Omental fat pad (tissue), 4 donors: ENCODE measurements around the gene PRRG2. TPM values are rescaled to one million over a fixed set of nuclear protein-coding genes. Genes with fewer than 3 reads are reported as not detected.

Experiments used
- ATAC-seq: fragments of 150-250 bp; one replicate; pipeline ENCODE4 v1.9.1; 2016; ENCODE audit warnings: mild to moderate bottlenecking, moderate library complexity; ENCODE audit not compliant: low FRiP score
- DNase-seq: peaks from one replicate; pipeline ENCODE4 v3.0.0-alpha.2; 2019; ENCODE audit warnings: low spot score
- total RNA-seq, 4 donors: library from RNA; depleted of rRNA; stranded (reverse); fragments of >200 nt; gene quantifications; one replicate each; pipeline ENCODE4 v1.1.0, GENCODE V29; 2016
- TF ChIP-seq, protein P1 (sequence below), 3 donors: fragments of 450-650 bp; IDR thresholded peaks; one replicate each; pipeline ENCODE4 v1.5.1; 2016 to 2017; ENCODE audit warnings: antibody characterized with exemption in 3 of 3, mild to moderate bottlenecking in 3 of 3, moderate library complexity in 2 of 3

The PRRG2 gene
- total RNA-seq, 4 donors from 2014 or later, result 0.79 to 5.2 (median 2.3) TPM; not detected in 1

DNA sequence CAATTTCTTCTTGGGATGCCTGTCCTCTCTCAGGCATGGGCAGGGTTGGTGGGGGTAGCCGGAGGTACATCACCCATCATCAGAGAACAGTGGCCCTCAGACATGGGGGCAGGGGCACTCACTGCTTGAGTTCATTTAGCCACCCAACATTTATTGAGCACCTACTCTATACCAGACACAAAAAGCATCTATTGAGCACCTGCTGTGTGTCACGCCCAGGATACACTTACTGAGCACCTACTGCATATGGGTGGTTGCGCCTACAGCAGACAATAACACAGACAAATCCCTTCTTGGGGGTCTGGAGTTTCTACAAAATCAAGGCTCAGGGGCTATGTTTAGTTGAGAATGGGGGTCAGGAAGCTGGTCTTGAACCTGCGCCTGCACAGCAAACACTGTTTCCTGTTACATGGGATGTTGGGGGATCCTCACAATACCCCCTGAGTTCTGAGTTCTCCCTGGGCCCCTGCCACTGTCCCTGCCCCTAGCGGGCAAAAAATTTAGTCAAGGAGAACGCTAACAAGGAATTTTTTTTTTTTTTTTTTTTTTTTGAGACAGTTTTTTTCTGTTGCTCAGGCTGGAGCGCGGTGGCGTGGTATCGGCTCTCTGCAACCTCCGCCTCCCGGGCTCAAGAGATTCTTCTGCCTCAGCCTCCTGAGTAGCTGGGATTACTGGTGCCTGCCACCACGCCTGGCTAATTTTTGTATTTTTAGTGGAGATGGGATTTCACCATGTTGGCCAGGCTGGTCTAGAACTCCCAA is 41.7 kb upstream of the PRRG2 start:
- ATAC-seq, result no peak
- TF ChIP-seq, protein P1, sequence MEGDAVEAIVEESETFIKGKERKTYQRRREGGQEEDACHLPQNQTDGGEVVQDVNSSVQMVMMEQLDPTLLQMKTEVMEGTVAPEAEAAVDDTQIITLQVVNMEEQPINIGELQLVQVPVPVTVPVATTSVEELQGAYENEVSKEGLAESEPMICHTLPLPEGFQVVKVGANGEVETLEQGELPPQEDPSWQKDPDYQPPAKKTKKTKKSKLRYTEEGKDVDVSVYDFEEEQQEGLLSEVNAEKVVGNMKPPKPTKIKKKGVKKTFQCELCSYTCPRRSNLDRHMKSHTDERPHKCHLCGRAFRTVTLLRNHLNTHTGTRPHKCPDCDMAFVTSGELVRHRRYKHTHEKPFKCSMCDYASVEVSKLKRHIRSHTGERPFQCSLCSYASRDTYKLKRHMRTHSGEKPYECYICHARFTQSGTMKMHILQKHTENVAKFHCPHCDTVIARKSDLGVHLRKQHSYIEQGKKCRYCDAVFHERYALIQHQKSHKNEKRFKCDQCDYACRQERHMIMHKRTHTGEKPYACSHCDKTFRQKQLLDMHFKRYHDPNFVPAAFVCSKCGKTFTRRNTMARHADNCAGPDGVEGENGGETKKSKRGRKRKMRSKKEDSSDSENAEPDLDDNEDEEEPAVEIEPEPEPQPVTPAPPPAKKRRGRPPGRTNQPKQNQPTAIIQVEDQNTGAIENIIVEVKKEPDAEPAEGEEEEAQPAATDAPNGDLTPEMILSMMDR (IDR thresholded peaks at IDR 0.05), result no peak
- no peak for DNase-seq

DNA sequence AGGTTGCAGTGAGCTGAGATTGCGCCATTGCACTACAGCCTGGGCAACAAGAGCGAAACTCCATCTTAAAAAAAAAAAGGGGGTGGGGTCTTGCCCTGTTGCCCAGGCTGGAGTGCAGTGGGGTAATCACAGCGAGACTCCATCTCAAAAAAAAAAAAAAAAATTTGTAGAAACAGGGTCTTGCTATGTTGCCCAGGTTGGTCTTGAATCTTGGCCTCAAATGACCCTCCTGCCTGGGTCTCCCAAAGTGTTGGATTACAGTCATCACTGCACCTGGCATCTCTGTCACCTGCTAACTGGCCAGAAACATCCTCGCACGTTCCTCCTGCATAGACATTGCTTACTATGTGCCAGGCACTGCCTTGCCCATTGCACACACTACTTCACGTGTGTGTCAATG is 39.2 kb upstream of the PRRG2 start:
- no peak for DNase-seq
- ATAC-seq, result no peak
- TF ChIP-seq, protein P1 (IDR thresholded peaks at IDR 0.05), result no peak

DNA sequence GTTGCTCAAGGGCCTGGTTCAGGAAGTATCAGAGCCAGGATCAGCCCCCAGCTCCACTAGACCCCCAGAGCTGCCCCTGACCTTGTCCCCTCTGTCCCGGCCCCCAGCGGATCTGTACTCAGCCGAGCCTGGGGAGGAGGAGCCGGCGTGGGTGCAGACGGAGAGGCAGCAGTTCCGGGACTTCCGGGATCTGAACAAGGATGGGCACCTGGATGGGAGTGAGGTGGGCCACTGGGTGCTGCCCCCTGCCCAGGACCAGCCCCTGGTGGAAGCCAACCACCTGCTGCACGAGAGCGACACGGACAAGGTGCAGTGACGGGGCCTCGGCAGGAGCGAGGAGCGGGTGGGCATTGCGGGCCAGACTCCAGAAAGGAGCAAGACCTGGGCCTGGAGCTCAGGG is 38.7 kb upstream of the PRRG2 start:
- ATAC-seq (no peak), DNase-seq (no peak)
- TF ChIP-seq, protein P1 (IDR thresholded peaks at IDR 0.05), result no peak

DNA sequence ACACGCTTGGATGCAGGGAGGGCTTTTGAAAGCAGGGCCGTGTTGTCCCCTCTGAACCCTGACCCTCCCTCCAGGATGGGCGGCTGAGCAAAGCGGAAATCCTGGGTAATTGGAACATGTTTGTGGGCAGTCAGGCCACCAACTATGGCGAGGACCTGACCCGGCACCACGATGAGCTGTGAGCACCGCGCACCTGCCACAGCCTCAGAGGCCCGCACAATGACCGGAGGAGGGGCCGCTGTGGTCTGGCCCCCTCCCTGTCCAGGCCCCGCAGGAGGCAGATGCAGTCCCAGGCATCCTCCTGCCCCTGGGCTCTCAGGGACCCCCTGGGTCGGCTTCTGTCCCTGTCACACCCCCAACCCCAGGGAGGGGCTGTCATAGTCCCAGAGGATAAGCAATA is 38.1 kb upstream of the PRRG2 start:
- ATAC-seq, result no peak
- DNase-seq, result no peak
- TF ChIP-seq, protein P1 (IDR thresholded peaks at IDR 0.05), result no peak

DNA sequence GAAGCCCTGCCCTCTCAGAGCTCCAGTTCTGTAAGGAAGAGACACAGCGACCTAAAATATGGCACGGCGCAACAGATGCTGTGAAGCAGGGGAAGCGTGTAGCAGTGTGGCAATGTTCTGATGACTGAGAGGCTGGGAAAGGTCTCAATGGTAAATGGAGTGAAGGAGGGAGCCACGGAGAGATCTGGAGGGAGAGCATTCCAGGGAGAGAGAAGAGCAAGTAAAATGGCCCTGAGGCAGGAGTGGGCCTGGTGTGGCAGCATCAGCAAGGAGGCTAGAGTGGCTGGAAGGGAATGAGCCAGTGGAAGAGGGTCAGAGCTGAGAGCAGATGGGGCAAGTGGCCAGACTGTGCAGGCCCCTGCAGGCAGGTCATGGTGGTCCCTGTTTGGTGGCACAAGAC is 37.0 kb upstream of the PRRG2 start:
- TF ChIP-seq, protein P1 (IDR thresholded peaks at IDR 0.05), result no peak
- no peak for ATAC-seq
- no peak for DNase-seq

DNA sequence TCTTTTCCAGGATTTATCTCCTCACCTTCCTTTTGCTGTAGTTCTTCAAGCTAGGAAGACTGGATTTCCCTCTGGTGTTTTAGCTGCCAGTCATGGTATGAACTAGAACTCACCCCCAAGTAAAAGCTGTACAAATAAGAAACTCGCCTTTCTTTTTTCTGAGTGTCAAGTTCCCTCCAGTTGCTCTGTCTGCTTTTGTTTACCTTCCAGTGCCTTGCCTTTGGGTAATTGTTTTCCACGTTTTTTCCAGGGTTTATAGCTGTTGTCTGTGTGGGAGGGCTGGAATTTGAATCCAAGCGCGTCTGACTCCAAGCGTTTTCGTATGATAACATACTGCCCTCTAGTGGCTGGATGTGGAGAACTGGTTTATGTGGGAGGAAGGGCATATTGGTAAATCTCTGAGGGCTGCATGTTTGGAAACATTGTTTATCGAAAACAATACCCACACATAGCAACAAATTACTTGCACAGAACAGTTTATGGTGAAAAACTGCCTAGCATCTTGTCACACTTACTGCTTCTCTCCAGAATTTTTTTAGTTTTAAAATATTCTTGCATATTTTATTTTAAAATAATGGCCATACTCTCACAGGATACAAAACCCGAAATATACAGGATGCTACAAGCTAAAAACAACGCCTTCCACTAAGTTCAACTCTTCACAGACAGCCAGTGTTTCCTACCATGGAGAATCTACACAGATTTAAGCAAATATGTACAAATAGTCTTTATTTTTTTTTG is 34.1 kb upstream of the PRRG2 start:
- ATAC-seq (peak; percentile 80), DNase-seq (peak; percentile 44)

More for the DNA sequence above, 34.1 kb upstream of the PRRG2 start:
- TF ChIP-seq, protein P1 (IDR thresholded peaks at IDR 0.05), result peak in 1 of 3 donors; percentile 58
